Caco-2 (cell line): ENCODE measurements around the gene HSD17B12. TPM values are rescaled to one million over a fixed set of nuclear protein-coding genes. Genes with fewer than 3 reads are reported as not detected.

Source experiments
- Bru-seq: library from RNA; stranded (reverse); fragments of 400-500 nt; gene quantifications from one replicate; lab custom pipeline; 2021; lab: Mats Ljungman, UMichigan
- BruChase-seq, 2 experiments: library from RNA; stranded (reverse); fragments of 400-500 nt; gene quantifications; one replicate each; lab custom pipeline; 2021; lab: Mats Ljungman, UMichigan
- BruUV-seq: library from RNA; stranded (reverse); fragments of 400-500 nt; replicated peaks from 2 replicates; lab custom pipeline; 2021; lab: Mats Ljungman, UMichigan
- CTCF ChIA-PET: fragments of 300-600 bp; sonication (Branson Sonifier 250); formaldehyde crosslinking; loops from one replicate; lab custom pipeline; 2022; ENCODE audit warnings: antibody characterized with exemption; lab: Charles Lee
- POLR2A ChIA-PET: fragments of 300-600 bp; sonication (Branson Sonifier 250); formaldehyde crosslinking; loops from one replicate; lab custom pipeline; 2022; ENCODE audit warnings: antibody characterized with exemption; lab: Charles Lee
- DNase-seq, 2 experiments: peaks; one replicate each; pipeline versions ENCODE4 v3.0.0 to v3.0.0-alpha.2; 2020 to 2022
- H3K27me3 ChIP-seq: replicated peaks from 2 replicates; pipeline ENCODE4 v1.6.0; 2011; ENCODE audit warnings: low read length; ENCODE audit not compliant: control insufficient read depth, insufficient read depth
- H3K36me3 ChIP-seq: 2 replicates; pipeline ENCODE4 v1.5.1; 2011; ENCODE audit warnings: low read length; ENCODE audit not compliant: control insufficient read depth, insufficient read depth
- H3K4me1 ChIP-seq: fragments of 250-450 bp; sonication (Bioruptor Pico); 2 replicates; pipeline ENCODE4 v1.5.1; 2020; ENCODE audit warnings: mild to moderate bottlenecking
- H3K4me3 ChIP-seq: 2 replicates; pipeline ENCODE4 v1.5.1; 2011; ENCODE audit warnings: low read depth, mild to moderate bottlenecking, control low read depth, low read length
- H3K9me3 ChIP-seq: fragments of 250-450 bp; sonication (Bioruptor Pico); 2 replicates; pipeline ENCODE4 v1.5.1; 2020; ENCODE audit warnings: mild to moderate bottlenecking, moderate library complexity
- H3K27ac Mint-ChIP-seq: one replicate; pipeline ENCODE4 v1.8.0; 2022; ENCODE audit warnings: mixed read lengths; ENCODE audit not compliant: unreplicated experiment
- H3K27me3 Mint-ChIP-seq: one replicate; pipeline ENCODE4 v1.8.0; 2022; ENCODE audit warnings: mixed read lengths; ENCODE audit not compliant: insufficient read depth, unreplicated experiment
- H3K36me3 Mint-ChIP-seq: one replicate; pipeline ENCODE4 v1.8.0; 2022; ENCODE audit warnings: mild to moderate bottlenecking, mixed read lengths; ENCODE audit not compliant: insufficient read depth, unreplicated experiment
- H3K4me1 Mint-ChIP-seq: one replicate; pipeline ENCODE4 v1.8.0; 2022; ENCODE audit warnings: low read depth, mixed read lengths; ENCODE audit not compliant: unreplicated experiment
- H3K4me3 Mint-ChIP-seq: one replicate; pipeline ENCODE4 v1.8.0; 2022; ENCODE audit warnings: mild to moderate bottlenecking, moderate library complexity, mixed read lengths; ENCODE audit not compliant: unreplicated experiment
- H3K9me3 Mint-ChIP-seq: one replicate; pipeline ENCODE4 v1.8.0; 2022; ENCODE audit warnings: mixed read lengths; ENCODE audit not compliant: unreplicated experiment
- CTCF ChIP-seq, 2 experiments: fragments of 200-600 bp in 1 of 2; IDR thresholded peaks; 1 replicate in 1 of 2; 2 replicates in 1 of 2; pipeline versions ENCODE4 v1.5.1 to v1.8.0; 2011 to 2022; ENCODE audit warnings: antibody characterized with exemption in 1 of 2, control low read depth in 1 of 2, inconsistent platforms in 1 of 2, low read depth in 1 of 2, low read length in 1 of 2, mild to moderate bottlenecking in 1 of 2, moderate library complexity in 1 of 2; ENCODE audit not compliant: insufficient read depth in 1 of 2, severe bottlenecking in 1 of 2, unreplicated experiment in 1 of 2
- intact Hi-C: fragments of 100-400 bp; cut with micrococcal nuclease; formaldehyde crosslinking; loops from one replicate; pipeline ENCODE4 v1.10.0; 2022; ENCODE audit not compliant: unreplicated experiment
- long read RNA-seq: library from polyadenylated mRNA; stranded (forward); transcript quantifications from one replicate; pipeline ENCODE4 v2.0.0, GENCODE V29; 2022
- total RNA-seq: library from RNA; stranded (reverse); gene quantifications from 2 replicates; pipeline ENCODE4 v1.2.3, GENCODE V29; 2022

Gene HSD17B12
- total RNA-seq (147 and 155 TPM in 2 replicates), Bru-seq, nascent RNA (percentile 93 among the genes with signal in this experiment), BruChase-seq, experiment 1, labeled RNA remaining after a 2-hour chase (percentile 93 among the genes with signal in this experiment), BruChase-seq, experiment 2, labeled RNA remaining after a 6-hour chase (percentile 97 among the genes with signal in this experiment)
- long read RNA-seq, transcript HSD17B12-202 (4 exons, 994 nt), result minor isoform, 6 of 25 reads
- long read RNA-seq, transcript HSD17B12-201 (11 exons, 2,571 nt), result major isoform, 12 of 25 reads
- long read RNA-seq, partial matches to known transcripts, result 0 of 25 reads
- long read RNA-seq, other reads (novel, unspliced or antisense), result 7 of 25 reads

- no peaks in the 10 kb centered on the region for H3K27me3 Mint-ChIP-seq
- H3K36me3 Mint-ChIP-seq, result peaks cover 52% of the 10 kb centered on the region
- H3K4me3 Mint-ChIP-seq, result peak within 1 kb of the TSS; percentile 94
- POLR2A ChIA-PET, result interaction anchor here (0.5 to 1.0 kb wide), 6 partner anchors 59 to 171 kb away, joined by 3 to 8 read pairs (median 4); no protein-coding TSS in a partner anchor
- no peaks in the 10 kb centered on the region for H3K9me3 Mint-ChIP-seq
- H3K4me1 ChIP-seq, result peaks cover 19% of the 10 kb centered on the region
- no peaks in the 10 kb centered on the region for H3K9me3 ChIP-seq
- peak; percentile 100 for DNase-seq
- peaks cover 11% of the 10 kb centered on the region for H3K4me1 Mint-ChIP-seq
- no TSS peak for BruUV-seq
- H3K36me3 ChIP-seq, result peaks cover 3% of the 10 kb centered on the region; the same call in 1 of the 2 replicates
- H3K27ac Mint-ChIP-seq, result peak within 1 kb of the TSS; percentile 97
- intact Hi-C loops, result loop anchor here (1.0 to 5.0 kb wide), 4 partner anchors 67 to 200 kb away; partner anchors contain the start of gene ALKBH3
- CTCF ChIA-PET, result interaction anchor here (0.6 to 1.6 kb wide), 6 partner anchors 28 to 369 kb away, joined by 3 to 8 read pairs (median 4); partner anchors contain the start of gene API5
- TF ChIP-seq CTCF (IDR thresholded peaks at IDR 0.05; ENCODE audit: insufficient read depth in 1 of 2, low read depth in 1 of 2, low read length in 1 of 2, severe bottlenecking in 1 of 2, unreplicated experiment in 1 of 2), result no peak
- H3K4me3 ChIP-seq, result peak within 1 kb of the TSS; percentile 85
- no peaks in the 10 kb centered on the region for H3K27me3 ChIP-seq
These were observed at the start of gene HSD17B12 for GRCh38 chr11:43680521-43681400. Gene HSD17B12, plus strand, starts transcription at chr11:43680738. Its CDS starts 90 bp downstream, at chr11:43680828.

GRCh38 chr11:43631732-43632131 lies 48.8 kb upstream of the HSD17B12 start:
- H3K4me1 ChIP-seq, result no peaks in the 10 kb centered on the region
- no peaks in the 10 kb centered on the region for H3K9me3 Mint-ChIP-seq
- no TSS peak for BruUV-seq
- H3K4me1 Mint-ChIP-seq, result no peaks in the 10 kb centered on the region
- TF ChIP-seq CTCF (IDR thresholded peaks at IDR 0.05; ENCODE audit: insufficient read depth in 1 of 2, low read depth in 1 of 2, low read length in 1 of 2, severe bottlenecking in 1 of 2, unreplicated experiment in 1 of 2), result no peak
- peaks cover 17% of the 10 kb centered on the region for H3K27me3 Mint-ChIP-seq
- ChIA-PET POLR2A (no interaction called here), CTCF (no interaction called here)
- DNase-seq, result no peak
- H3K36me3 ChIP-seq, result no peaks in the 10 kb centered on the region
- no peaks in the 10 kb centered on the region; the same call in 1 of the 2 replicates for H3K27me3 ChIP-seq
- intact Hi-C loops, result no loop called here
- no peak overlapping the region for H3K4me3 Mint-ChIP-seq
- H3K27ac Mint-ChIP-seq, result no peak overlapping the region
- no peaks in the 10 kb centered on the region for H3K36me3 Mint-ChIP-seq
- no peaks in the 10 kb centered on the region for H3K9me3 ChIP-seq
- no peak overlapping the region for H3K4me3 ChIP-seq

- no peaks in the 10 kb centered on the region for H3K36me3 Mint-ChIP-seq
- intact Hi-C loops, result no loop called here
- H3K9me3 Mint-ChIP-seq, result no peaks in the 10 kb centered on the region
- Histone ChIP-seq H3K27me3 (no peaks in the 10 kb centered on the region; the same call in 1 of the 2 replicates), H3K9me3 (no peaks in the 10 kb centered on the region), H3K4me1 (no peaks in the 10 kb centered on the region), H3K4me3 (no peak overlapping the region), H3K36me3 (no peaks in the 10 kb centered on the region)
- BruUV-seq, result no TSS peak
- POLR2A ChIA-PET, result no interaction called here
- DNase-seq, result no peak
- H3K4me3 Mint-ChIP-seq, result no peak overlapping the region
- H3K27me3 Mint-ChIP-seq, result peaks cover 17% of the 10 kb centered on the region
- TF ChIP-seq CTCF (IDR thresholded peaks at IDR 0.05; ENCODE audit: insufficient read depth in 1 of 2, low read depth in 1 of 2, low read length in 1 of 2, severe bottlenecking in 1 of 2, unreplicated experiment in 1 of 2), result no peak
- no peaks in the 10 kb centered on the region for H3K4me1 Mint-ChIP-seq
- no peak overlapping the region for H3K27ac Mint-ChIP-seq
- CTCF ChIA-PET, result no interaction called here
These were observed 48.4 kb upstream of the HSD17B12 start for GRCh38 chr11:43632181-43632580.
